ENCODE data around the gene FURIN. TPM values are rescaled to one million over a fixed set of nuclear protein-coding genes. Genes with fewer than 3 reads are reported as not detected.

Gene FURIN
- total and polyA plus RNA-seq, 2 of the 8 experiments (the other 6 are each of a cell fraction or from before 2014, with no cell fraction given): 15.8 to 32.1 TPM

GRCh38 chr15:90902040-90902839 lies 33.9 kb downstream of the FURIN start (continued):
- TF ChIP-seq ATF3 (IDR thresholded peaks at IDR 0.05; ENCODE audit: insufficient read depth, low read depth, low read length) (no peak), BRCA1 (IDR thresholded peaks at IDR 0.05; ENCODE audit: low read depth, low read length) (no peak), HDAC2 (IDR thresholded peaks at IDR 0.05; ENCODE audit: borderline replicate concordance in 1 of 2, low read depth in 2 of 2, low read length in 2 of 2) (no peak), NRF1 (IDR thresholded peaks at IDR 0.05; ENCODE audit: low read depth, low read length) (peak; percentile 49), SAP30 (IDR thresholded peaks at IDR 0.05; ENCODE audit: insufficient read depth, insufficient replicate concordance, low read length) (no peak), SIN3A (conservative IDR thresholded peaks at IDR 0.05 in 1 of 2, IDR thresholded peaks at IDR 0.05 in 1 of 2; ENCODE audit: low read depth in 1 of 2, low read length in 2 of 2) (peak in 1 of 2 experiments; percentile 78; a peak in 2 of 4 replicates), ASH2L (IDR thresholded peaks at IDR 0.05; ENCODE audit: low read length) (peak; percentile 60), CHD1 (IDR thresholded peaks at IDR 0.05; ENCODE audit: low read depth, low read length) (no peak), TEAD4 (IDR thresholded peaks at IDR 0.05; ENCODE audit: low read depth, low read length) (peak; percentile 73; the same call in 1 of the 2 replicates), EZH2 (IDR thresholded peaks at IDR 0.05; ENCODE audit: low read depth, low read length, severe bottlenecking) (peak; percentile 39), PHF8 (conservative IDR thresholded peaks at IDR 0.05; ENCODE audit: low read depth, low read length) (0 out of 2 replicates have a peak, but pooled peaks have one; percentile 34), TCF12 (IDR thresholded peaks at IDR 0.05; ENCODE audit: low read depth, low read length) (no peak)
- TF ChIP-seq, protein P1, sequence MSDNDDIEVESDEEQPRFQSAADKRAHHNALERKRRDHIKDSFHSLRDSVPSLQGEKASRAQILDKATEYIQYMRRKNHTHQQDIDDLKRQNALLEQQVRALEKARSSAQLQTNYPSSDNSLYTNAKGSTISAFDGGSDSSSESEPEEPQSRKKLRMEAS (IDR thresholded peaks at IDR 0.05): peak; percentile 57; the same call in 1 of the 2 replicates

Data from H1 (cell line).